DOHH2 (cell line): Measurements from ENCODE around the gene ANTKMT.

ENCODE experiments used
- H3F3A ChIP-seq: fragments of 200-600 bp; sonication (generic), shearing (Covaris generic); 2 replicates; pipeline ENCODE4 v1.6.0; 2016; ENCODE audit warnings: antibody characterized with exemption, mild to moderate bottlenecking; ENCODE audit not compliant: control insufficient read depth, insufficient read depth
- H3K27ac ChIP-seq: fragments of 200-600 bp; sonication (generic); 2 replicates; pipeline ENCODE4 v1.5.1; 2014; ENCODE audit warnings: low read depth, mild to moderate bottlenecking, low read length, moderate library complexity
- H3K27me3 ChIP-seq: fragments of 200-600 bp; sonication (generic); 2 replicates; pipeline ENCODE4 v1.6.1; 2014; ENCODE audit warnings: mild to moderate bottlenecking, low read length, mixed read lengths; ENCODE audit not compliant: control insufficient read depth
- H3K36me3 ChIP-seq: fragments of 200-600 bp; sonication (generic); 2 replicates; pipeline ENCODE4 v1.6.1; 2014; ENCODE audit warnings: mild to moderate bottlenecking, low read length, moderate library complexity, mixed read lengths; ENCODE audit not compliant: control insufficient read depth
- H3K4me1 ChIP-seq: fragments of 200-600 bp; sonication (generic); 2 replicates; pipeline ENCODE4 v1.6.1; 2014; ENCODE audit warnings: mild to moderate bottlenecking, low read length, mixed read lengths; ENCODE audit not compliant: control insufficient read depth
- H3K4me2 ChIP-seq: fragments of 200-600 bp; sonication (generic); 2 replicates; pipeline ENCODE4 v1.6.0; 2014; ENCODE audit warnings: mild to moderate bottlenecking, low read length, moderate library complexity
- H3K4me3 ChIP-seq: fragments of 200-600 bp; sonication (generic); 2 replicates; pipeline ENCODE4 v1.5.1; 2014; ENCODE audit warnings: mild to moderate bottlenecking, low read length, mixed read lengths
- H3K79me2 ChIP-seq: fragments of 200-600 bp; sonication (generic); 2 replicates; pipeline ENCODE4 v1.6.1; 2014; ENCODE audit warnings: mild to moderate bottlenecking, low read length, mixed read lengths; ENCODE audit not compliant: control insufficient read depth
- H3K9me2 ChIP-seq: fragments of 200-600 bp; sonication (generic); replicated peaks from 2 replicates; pipeline ENCODE4 v1.6.1; 2014; ENCODE audit warnings: mild to moderate bottlenecking, low read length, mixed read lengths; ENCODE audit not compliant: control insufficient read depth
- H3K9me3 ChIP-seq: fragments of 200-600 bp; sonication (generic); 2 replicates; pipeline ENCODE4 v1.6.1; 2014; ENCODE audit warnings: antibody characterized with exemption, low read length, mixed read lengths; ENCODE audit not compliant: control insufficient read depth, insufficient read depth
- H4K20me1 ChIP-seq: fragments of 200-600 bp; sonication (generic); 2 replicates; pipeline ENCODE4 v1.6.0; 2014; ENCODE audit warnings: low read depth, mild to moderate bottlenecking, antibody characterized with exemption, low read length, moderate library complexity; ENCODE audit not compliant: control insufficient read depth, insufficient read depth
- EZH2phosphoT487 ChIP-seq: fragments of 200-600 bp; sonication (generic); IDR thresholded peaks from 2 replicates; pipeline ENCODE4 v1.6.1; 2017; ENCODE audit warnings: borderline replicate concordance, mild to moderate bottlenecking, antibody characterized with exemption, low read length, moderate library complexity, mixed read lengths
- TF ChIP-seq, protein P1 (sequence below): fragments of 200-600 bp; sonication (generic); IDR thresholded peaks from one replicate; pipeline ENCODE4 v1.5.1; 2014; ENCODE audit warnings: antibody characterized with exemption, mild to moderate bottlenecking, low read depth, low read length; ENCODE audit not compliant: poor library complexity, severe bottlenecking

The ANTKMT gene

GRCh38 chr16:693766-694165 lies 27.2 kb upstream of the ANTKMT start:
- Histone ChIP-seq H3K27me3 (peaks cover 19% of the 10 kb centered on the region), H3F3A (peaks cover 7% of the 10 kb centered on the region), H3K9me3 (no peaks in the 10 kb centered on the region), H3K27ac (no peak overlapping the region), H4K20me1 (no peaks in the 10 kb centered on the region), H3K4me3 (peak overlapping the region; percentile 80), H3K79me2 (peaks cover 14% of the 10 kb centered on the region), H3K4me2 (peak overlapping the region; percentile 97), H3K9me2 (no peaks in the 10 kb centered on the region), H3K36me3 (no peaks in the 10 kb centered on the region), H3K4me1 (peaks cover 33% of the 10 kb centered on the region)
- TF ChIP-seq EZH2phosphoT487: no peak
- TF ChIP-seq, protein P1, sequence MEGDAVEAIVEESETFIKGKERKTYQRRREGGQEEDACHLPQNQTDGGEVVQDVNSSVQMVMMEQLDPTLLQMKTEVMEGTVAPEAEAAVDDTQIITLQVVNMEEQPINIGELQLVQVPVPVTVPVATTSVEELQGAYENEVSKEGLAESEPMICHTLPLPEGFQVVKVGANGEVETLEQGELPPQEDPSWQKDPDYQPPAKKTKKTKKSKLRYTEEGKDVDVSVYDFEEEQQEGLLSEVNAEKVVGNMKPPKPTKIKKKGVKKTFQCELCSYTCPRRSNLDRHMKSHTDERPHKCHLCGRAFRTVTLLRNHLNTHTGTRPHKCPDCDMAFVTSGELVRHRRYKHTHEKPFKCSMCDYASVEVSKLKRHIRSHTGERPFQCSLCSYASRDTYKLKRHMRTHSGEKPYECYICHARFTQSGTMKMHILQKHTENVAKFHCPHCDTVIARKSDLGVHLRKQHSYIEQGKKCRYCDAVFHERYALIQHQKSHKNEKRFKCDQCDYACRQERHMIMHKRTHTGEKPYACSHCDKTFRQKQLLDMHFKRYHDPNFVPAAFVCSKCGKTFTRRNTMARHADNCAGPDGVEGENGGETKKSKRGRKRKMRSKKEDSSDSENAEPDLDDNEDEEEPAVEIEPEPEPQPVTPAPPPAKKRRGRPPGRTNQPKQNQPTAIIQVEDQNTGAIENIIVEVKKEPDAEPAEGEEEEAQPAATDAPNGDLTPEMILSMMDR: no peak

GRCh38 chr16:694187-694862 lies 26.6 kb upstream of the ANTKMT start:
- no peaks in the 10 kb centered on the region for H3K9me2 ChIP-seq
- TF ChIP-seq, protein P1: no peak
- TF ChIP-seq EZH2phosphoT487: no peak
- peak overlapping the region; percentile 80 for H3K4me3 ChIP-seq
- peaks cover 7% of the 10 kb centered on the region for H3F3A ChIP-seq
- H3K27ac ChIP-seq: no peak overlapping the region
- no peaks in the 10 kb centered on the region for H3K36me3 ChIP-seq
- peaks cover 19% of the 10 kb centered on the region for H3K27me3 ChIP-seq
- peaks cover 8% of the 10 kb centered on the region for H3K79me2 ChIP-seq
- peak overlapping the region; percentile 97 for H3K4me2 ChIP-seq
- H3K4me1 ChIP-seq: peaks cover 28% of the 10 kb centered on the region
- no peaks in the 10 kb centered on the region for H3K9me3 ChIP-seq
- no peaks in the 10 kb centered on the region for H4K20me1 ChIP-seq

DNA sequence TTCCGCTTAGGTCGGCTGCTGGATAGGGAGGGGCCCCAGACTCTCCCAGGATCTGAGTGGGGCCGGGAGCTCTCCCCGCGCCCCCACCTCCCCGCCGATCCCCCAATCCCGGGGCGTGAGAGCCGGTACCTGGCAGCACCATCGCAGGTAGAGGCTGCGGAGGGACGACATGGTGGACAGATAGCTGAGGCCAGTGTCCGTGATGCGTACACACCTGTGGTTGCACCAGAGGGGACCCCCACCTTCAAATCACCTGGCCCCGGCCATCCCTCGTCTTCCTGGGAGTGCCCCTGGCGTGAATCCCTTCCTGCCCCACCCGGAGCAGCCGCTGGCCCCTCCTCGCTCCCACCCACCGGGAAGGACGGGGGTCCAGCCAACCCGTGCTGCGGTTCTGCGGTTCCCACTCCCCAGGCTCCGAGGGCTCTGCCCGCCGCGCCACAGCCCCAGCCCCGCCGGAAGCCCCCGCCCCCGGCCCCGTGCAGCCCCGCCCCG lies 26.0 kb upstream of the ANTKMT start:
- Histone ChIP-seq H3K4me2 (peak overlapping the region; percentile 97), H3K4me3 (peak overlapping the region; percentile 80), H3K79me2 (peaks cover 3% of the 10 kb centered on the region), H3K9me2 (no peaks in the 10 kb centered on the region), H3K36me3 (no peaks in the 10 kb centered on the region), H3K4me1 (peaks cover 24% of the 10 kb centered on the region), H3K27me3 (peaks cover 20% of the 10 kb centered on the region), H3F3A (peaks cover 7% of the 10 kb centered on the region), H3K9me3 (no peaks in the 10 kb centered on the region), H3K27ac (no peak overlapping the region), H4K20me1 (no peaks in the 10 kb centered on the region)
- TF ChIP-seq, protein P1: no peak
- no peak for TF ChIP-seq EZH2phosphoT487
